Peyer's patch (tissue), 4 donors: Measurements from ENCODE around the gene TGFB2. TPM values are rescaled to one million over a fixed set of nuclear protein-coding genes. Genes with fewer than 3 reads are reported as not detected.

ENCODE experiments used
- DNase-seq, 3 donors: peaks; one replicate each; pipeline ENCODE4 v3.0.0-alpha.2; 2017 to 2019
- H3K27ac ChIP-seq, 4 donors: fragments of 200-600 bp; sonication (generic); one replicate each; pipeline ENCODE4 v1.5.1; 2016 to 2019
- H3K27me3 ChIP-seq, 2 donors: fragments of 200-600 bp; sonication (generic); one replicate each; pipeline ENCODE4 v1.5.1; 2019
- H3K36me3 ChIP-seq, 3 donors: fragments of 200-600 bp; sonication (generic); one replicate each; pipeline ENCODE4 v1.5.1; 2016 to 2019
- H3K4me1 ChIP-seq, 4 donors: fragments of 200-600 bp; sonication (generic); one replicate each; pipeline ENCODE4 v1.5.1; 2016 to 2019
- H3K4me3 ChIP-seq, 4 donors: fragments of 200-600 bp; sonication (generic); 1 replicate in 3 of 4; 2 replicates in 1 of 4; pipeline ENCODE4 v1.5.1; 2016 to 2019; ENCODE audit warnings: mild to moderate bottlenecking in 1 of 4
- H3K9me3 ChIP-seq, 4 donors: fragments of 200-600 bp; sonication (generic); one replicate each; pipeline ENCODE4 v1.5.1; 2016 to 2019; ENCODE audit warnings: mild to moderate bottlenecking in 1 of 4
- CTCF ChIP-seq, 6 experiments: fragments of 450-650 bp in 4 of 6; fragments of 200-600 bp in 2 of 6; sonication (generic) in 1 of 6; IDR thresholded peaks; one replicate each; pipeline ENCODE4 v1.5.1; 2017 to 2019; ENCODE audit warnings: antibody characterized with exemption in 6 of 6, mild to moderate bottlenecking in 3 of 6, moderate library complexity in 1 of 6
- POLR2A ChIP-seq, 2 donors: fragments of 450-650 bp; IDR thresholded peaks; one replicate each; pipeline ENCODE4 v1.5.1; 2017; ENCODE audit warnings: antibody characterized with exemption in 2 of 2, mild to moderate bottlenecking in 2 of 2, moderate library complexity in 2 of 2
- total RNA-seq, 4 donors: library from RNA; depleted of rRNA; stranded (reverse); fragments of >200 nt; gene quantifications; one replicate each; pipeline ENCODE4 v1.1.0, GENCODE V29; 2016

Gene TGFB2
- total RNA-seq, 4 donors from 2014 or later, result 0.28 to 1.7 (median 0.54) TPM; not detected in 1

GRCh38 chr1:218299416-218299815 is 45.7 kb upstream of the TGFB2 start:
- Histone ChIP-seq H3K4me3 (no peak overlapping the region), H3K27ac (no peak overlapping the region), H3K27me3 (no peaks in the 10 kb centered on the region), H3K9me3 (no peaks in the 10 kb centered on the region), H3K36me3 (peaks cover 0 to 4% (median 0%) of the 10 kb centered on the region in 3 donors), H3K4me1 (no peaks in the 10 kb centered on the region)
- DNase-seq, result no peak
- TF ChIP-seq CTCF (IDR thresholded peaks at IDR 0.05), result peak in 1 of 6 experiments; percentile 5
- no peak for TF ChIP-seq POLR2A (IDR thresholded peaks at IDR 0.05)

DNA sequence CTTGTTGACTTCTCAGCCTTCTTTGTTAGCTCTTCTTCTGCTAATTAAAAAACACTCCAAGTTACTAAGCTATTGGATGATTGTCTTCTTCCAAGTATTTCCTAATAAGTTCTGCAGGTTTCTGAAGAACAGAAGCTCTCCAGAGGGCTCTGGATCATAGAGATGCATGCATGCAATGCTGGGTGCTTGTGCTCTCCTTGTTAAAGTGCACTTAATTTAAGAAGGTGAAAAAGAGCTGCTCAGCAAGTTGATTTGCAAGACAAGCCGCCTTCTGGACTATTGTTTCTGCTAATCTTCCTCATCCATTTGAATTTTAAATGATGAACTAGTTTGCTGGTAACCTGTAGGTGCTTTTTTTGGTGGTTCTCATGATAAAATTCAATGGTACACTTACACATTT is 43.9 kb upstream of the TGFB2 start:
- TF ChIP-seq CTCF (IDR thresholded peaks at IDR 0.05) (no peak), POLR2A (IDR thresholded peaks at IDR 0.05) (no peak)
- Histone ChIP-seq H3K4me3 (no peak overlapping the region), H3K4me1 (no peaks in the 10 kb centered on the region), H3K27ac (no peak overlapping the region), H3K36me3 (no peaks in the 10 kb centered on the region), H3K9me3 (no peaks in the 10 kb centered on the region), H3K27me3 (no peaks in the 10 kb centered on the region)
- DNase-seq, result no peak

- Histone ChIP-seq H3K27me3 (no peaks in the 10 kb centered on the region), H3K4me1 (no peaks in the 10 kb centered on the region), H3K9me3 (no peaks in the 10 kb centered on the region), H3K4me3 (no peak overlapping the region), H3K27ac (no peak overlapping the region), H3K36me3 (no peaks in the 10 kb centered on the region)
- no peak for TF ChIP-seq CTCF (IDR thresholded peaks at IDR 0.05)
- TF ChIP-seq POLR2A (IDR thresholded peaks at IDR 0.05), result no peak
- no peak for DNase-seq
Observed at GRCh38 chr1:218302155-218302554, 43.0 kb upstream of the TGFB2 start.

GRCh38 chr1:218303176-218303879 is 41.8 kb upstream of the TGFB2 start:
- Histone ChIP-seq H3K4me3 (no peak overlapping the region), H3K27me3 (no peaks in the 10 kb centered on the region), H3K4me1 (no peaks in the 10 kb centered on the region), H3K27ac (no peak overlapping the region), H3K36me3 (no peaks in the 10 kb centered on the region), H3K9me3 (no peaks in the 10 kb centered on the region)
- DNase-seq, result no peak
- TF ChIP-seq CTCF (IDR thresholded peaks at IDR 0.05), result no peak
- no peak for TF ChIP-seq POLR2A (IDR thresholded peaks at IDR 0.05)

GRCh38 chr1:218304281-218305039 is 40.7 kb upstream of the TGFB2 start:
- H3K4me3 ChIP-seq, result no peak overlapping the region
- no peaks in the 10 kb centered on the region for H3K27me3 ChIP-seq
- no peaks in the 10 kb centered on the region for H3K9me3 ChIP-seq
- H3K27ac ChIP-seq, result no peak overlapping the region
- H3K36me3 ChIP-seq, result no peaks in the 10 kb centered on the region
- H3K4me1 ChIP-seq, result no peaks in the 10 kb centered on the region
- TF ChIP-seq POLR2A (IDR thresholded peaks at IDR 0.05) (no peak), CTCF (IDR thresholded peaks at IDR 0.05) (no peak)
- no peak for DNase-seq
